K562 (cell line): Measurements from ENCODE around the gene GJC2. TPM values are rescaled to one million over a fixed set of nuclear protein-coding genes. Genes with fewer than 3 reads are reported as not detected.
A peak's percentile ranks its signal among the peaks of the same experiment; 100 is the strongest.

Source experiments
- ATAC-seq: fragments of 200-7000 bp; cut with Tn5 transposase; 3 replicates; pipeline ENCODE4 v1.9.1; 2020; ENCODE audit warnings: moderate library complexity
- BruUV-seq: library from RNA; stranded (reverse); fragments of 400-500 nt; replicated peaks from 2 replicates; lab custom pipeline; 2021; lab: Mats Ljungman, UMichigan
- CTCF ChIA-PET: fragments of 300-600 bp; formaldehyde crosslinking; extraction: SDS; loops from one replicate; lab custom pipeline; 2021; ENCODE audit warnings: low intra/inter-chr PET ratio; lab: Yijun Ruan, JAX
- POLR2A ChIA-PET: fragments of 300-600, 350-650 bp; sonication (Branson Sonifier 250); formaldehyde crosslinking; extraction: SDS; loops from one replicate; lab custom pipeline; 2021; ENCODE audit warnings: antibody characterized with exemption, inconsistent platforms; lab: Yijun Ruan, JAX
- DNase-seq, 4 experiments: peaks; one replicate each; pipeline versions ENCODE4 v3.0.0 to v3.0.0-alpha.2; 2011 to 2018; ENCODE audit warnings: low spot score in 3 of 4, mixed read lengths in 3 of 4; ENCODE audit errors: extremely low read depth in 1 of 4
- FAIRE-seq: peaks from 2 replicates; lab custom pipeline; 2011; peaks lifted over from hg19 to GRCh38; lab: Jason Lieb, UNC
- H2AFZ ChIP-seq: 2 replicates; pipeline ENCODE4 v1.6.0; 2011; ENCODE audit warnings: low read depth, low read length, control low read depth, inconsistent platforms
- H3K27ac ChIP-seq: fragments of 200-600 bp; 3 replicates; pipeline ENCODE4 v1.8.0; 2011; ENCODE audit warnings: low read depth, mild to moderate bottlenecking, control low read depth, inconsistent platforms, low read length, moderate library complexity, mixed read lengths; ENCODE audit errors: extremely low read depth
- H3K27me3 ChIP-seq, 2 experiments: fragments of 300-600 bp in 1 of 2; 2 replicates in 1 of 2; 3 replicates in 1 of 2; pipeline versions ENCODE4 v1.6.0 to v1.8.0; 2011; ENCODE audit warnings: inconsistent platforms in 2 of 2, low read length in 2 of 2, mild to moderate bottlenecking in 1 of 2, mixed read lengths in 1 of 2, moderate library complexity in 1 of 2; ENCODE audit not compliant: control insufficient read depth in 2 of 2, insufficient read depth in 2 of 2
- H3K36me3 ChIP-seq: fragments of 300-600 bp; 3 replicates; pipeline ENCODE4 v1.8.0; 2011; ENCODE audit warnings: mild to moderate bottlenecking, low read length, inconsistent platforms; ENCODE audit not compliant: control insufficient read depth, insufficient read depth
- H3K4me1 ChIP-seq, 2 experiments: fragments of 200-600 bp in 1 of 2; replicated peaks in 1 of 2; 2 replicates in 1 of 2; 3 replicates in 1 of 2; pipeline versions ENCODE4 v1.5.1 to v1.8.0; 2011; ENCODE audit warnings: inconsistent platforms in 2 of 2, low read length in 2 of 2, mild to moderate bottlenecking in 1 of 2, mixed read lengths in 1 of 2, moderate library complexity in 1 of 2; ENCODE audit not compliant: control insufficient read depth in 2 of 2, insufficient read depth in 2 of 2
- H3K4me2 ChIP-seq: 2 replicates; pipeline ENCODE4 v1.6.1; 2011; ENCODE audit warnings: low read length, control low read depth, inconsistent platforms, mixed read lengths; ENCODE audit not compliant: insufficient read depth
- H3K4me3 ChIP-seq: fragments of 200-600 bp; sonication (generic), shearing (Covaris generic); 2 replicates; pipeline ENCODE4 v1.5.1; 2016; ENCODE audit warnings: control low read depth, inconsistent platforms
- H3K79me2 ChIP-seq: fragments of 200-600 bp; 3 replicates; pipeline ENCODE4 v1.8.0; 2011; ENCODE audit warnings: low read length, inconsistent platforms; ENCODE audit not compliant: control insufficient read depth, insufficient read depth
- H3K9ac ChIP-seq, 2 experiments: 2 replicates each; pipeline versions ENCODE4 v1.6.0 to v1.6.1; 2011; ENCODE audit warnings: low read depth in 2 of 2, low read length in 2 of 2, control low read depth in 1 of 2, inconsistent platforms in 1 of 2, mild to moderate bottlenecking in 1 of 2, mixed read lengths in 1 of 2; ENCODE audit not compliant: insufficient read depth in 1 of 2
- H3K9me1 ChIP-seq: one replicate; pipeline ENCODE4 v1.6.0; 2011; ENCODE audit warnings: inconsistent platforms, mild to moderate bottlenecking, low read length, moderate library complexity; ENCODE audit not compliant: control insufficient read depth, insufficient read depth
- H3K9me3 ChIP-seq: replicated peaks from 2 replicates; pipeline ENCODE4 v1.5.1; 2011; ENCODE audit warnings: low read depth, low read length, inconsistent platforms; ENCODE audit not compliant: control insufficient read depth, insufficient read depth
- H4K20me1 ChIP-seq: replicated peaks from 2 replicates; pipeline ENCODE4 v1.6.1; 2011; ENCODE audit warnings: low read length, inconsistent platforms, mixed read lengths; ENCODE audit not compliant: control insufficient read depth, insufficient read depth
- CHD2 ChIP-seq: IDR thresholded peaks from 2 replicates; pipeline ENCODE4 v1.6.1; 2011; ENCODE audit warnings: low read depth, low read length
- FOXJ2 ChIP-seq: fragments of 200-800 bp; sonication (Bioruptor generic); IDR thresholded peaks from 2 replicates; pipeline ENCODE4 v1.6.1; 2016; ENCODE audit warnings: missing genetic modification characterization, missing compliant biosample characterization
- PCBP2 ChIP-seq: fragments of 200-400 bp; formaldehyde crosslinking; IDR thresholded peaks from 2 replicates; pipeline ENCODE4 v1.6.1; 2018; ENCODE audit warnings: low read length, low read depth, mild to moderate bottlenecking, moderate library complexity; ENCODE audit not compliant: poor library complexity, severe bottlenecking
- PHTF2 ChIP-seq: fragments of 250-450 bp; sonication (Bioruptor Pico); IDR thresholded peaks from 2 replicates; pipeline ENCODE4 v1.5.0; 2021; ENCODE audit warnings: mild to moderate bottlenecking
- RBM15 ChIP-seq: fragments of 200-400 bp; formaldehyde crosslinking; IDR thresholded peaks from 2 replicates; pipeline ENCODE4 v1.6.1; 2018; ENCODE audit warnings: mild to moderate bottlenecking, low read length, moderate library complexity; ENCODE audit not compliant: insufficient read depth
- ZNF696 ChIP-seq: fragments of 250-450 bp; sonication (Bioruptor Pico); conservative IDR thresholded peaks from 2 replicates; pipeline ENCODE4 v1.4.0; 2020; ENCODE audit warnings: mild to moderate bottlenecking, moderate library complexity
- WGBS: fragments of 100-300 bp; shearing (Covaris generic); methylation state at CpG from one replicate; pipeline ENCODE4 v1.1.6; 2016; ENCODE audit warnings: low coverage, mixed read lengths; ENCODE audit not compliant: insufficient coverage; ENCODE audit errors: missing lambda C conversion rate; 5-methylcytosine and 5-hydroxymethylcytosine counted together
- in situ Hi-C: fragments of 300-500 bp; cut with MboI; formaldehyde crosslinking; loops from 4 replicates; pipeline ENCODE4 v1.15.0; 2018; ENCODE audit warnings: inconsistent platforms, mixed read lengths
- intact Hi-C: fragments of 100-400 bp; cut with micrococcal nuclease; formaldehyde crosslinking; loops from 2 replicates; pipeline ENCODE4 v1.14.2; 2022
- polyA plus RNA-seq, 8 experiments: library from polyadenylated mRNA; depleted of rRNA in 4 of 8; stranded (reverse) in 5 of 8; unstranded in 3 of 8; fragments of >200 nt; fragmentation: Nextera tagmentation in 2 of 8; fragmentation: Illumina TruSeq in 1 of 8; extraction: Ambion mirVana in 2 of 8; extraction: Trizol in 1 of 8; gene quantifications; 2 replicates each; pipeline versions ENCODE4 v1.2.1 to v1.2.3, GENCODE V29; 2011 to 2014; ENCODE audit warnings: inconsistent platforms in 1 of 8, missing spikeins in 1 of 8
- total RNA-seq, 7 experiments: library from RNA; depleted of rRNA in 6 of 7; stranded (reverse); fragments of >200 nt in 6 of 7; fragmentation: Illumina TruSeq in 2 of 7; extraction: Trizol in 2 of 7; gene quantifications; 2 replicates each; pipeline versions ENCODE4 v1.2.1 to v1.2.3, GENCODE V29; 2011 to 2021; ENCODE audit warnings: low replicate concordance in 1 of 7
- TF ChIP-seq, protein P1 (sequence below): IDR thresholded peaks from 2 replicates; pipeline ENCODE4 v1.6.1; 2011; ENCODE audit warnings: borderline replicate concordance, low read depth, mild to moderate bottlenecking, moderate library complexity, low read length; ENCODE audit not compliant: insufficient read depth, poor library complexity, severe bottlenecking
- TF ChIP-seq, protein P2 (sequence below), 3 experiments: IDR thresholded peaks in 2 of 3; conservative IDR thresholded peaks in 1 of 3; 2 replicates each; pipeline ENCODE4 v1.5.1; 2011 to 2012; ENCODE audit warnings: low read length in 3 of 3, mild to moderate bottlenecking in 3 of 3, control low read depth in 2 of 3, improper control_type of control experiment in 1 of 3, inconsistent platforms in 1 of 3, low read depth in 1 of 3, mixed read lengths in 1 of 3, moderate library complexity in 1 of 3; ENCODE audit not compliant: insufficient read depth in 2 of 3
- TF ChIP-seq, protein P3 (sequence below): fragments of 250-450 bp; sonication (Bioruptor Pico); IDR thresholded peaks from 2 replicates; pipeline ENCODE4 v1.4.0; 2020; ENCODE audit warnings: mild to moderate bottlenecking, moderate library complexity, borderline replicate concordance

GJC2 gene
- total and polyA plus RNA-seq, 9 of the 15 experiments (the other 6 are each of a cell fraction or from before 2014, with no cell fraction given): 0.03 to 0.62 (median 0.11) TPM; not detected in 2

DNA sequence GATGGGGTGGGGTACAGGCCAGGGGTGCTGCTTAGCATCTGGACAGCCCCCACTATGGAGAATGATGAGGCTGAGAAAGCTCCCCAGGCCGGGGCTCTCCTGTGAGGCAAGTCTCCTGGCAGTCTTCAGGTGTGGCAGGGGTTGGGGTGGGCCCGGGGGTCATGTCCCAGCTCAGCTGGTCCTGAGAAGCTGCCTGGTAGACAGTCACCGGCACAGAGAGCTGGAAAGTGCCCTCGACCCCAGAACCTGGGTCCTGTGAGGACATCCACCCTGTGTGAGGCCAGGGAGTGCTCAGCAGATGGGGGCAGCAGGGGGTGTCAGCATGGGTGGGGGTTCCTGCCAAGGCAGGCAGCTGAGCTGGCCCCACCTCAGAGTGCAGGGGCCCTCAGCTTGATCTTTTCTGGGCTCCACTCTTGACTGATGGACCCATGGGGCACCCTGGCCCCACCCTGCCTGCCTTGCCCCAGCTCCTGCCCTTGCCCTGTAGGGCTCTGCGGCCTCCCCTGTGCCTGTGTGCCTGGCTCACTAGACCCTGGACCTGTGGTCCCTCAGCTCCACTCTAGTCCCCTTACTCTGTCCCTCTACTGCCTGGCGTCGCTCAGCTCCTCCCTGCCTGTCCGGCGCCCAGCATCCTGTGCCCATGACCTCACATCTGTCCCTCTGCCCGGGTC is 21.6 kb downstream of the GJC2 start:
- BruUV-seq: no TSS peak
- ATAC-seq: no peak
- Histone ChIP-seq H3K9ac (peak overlapping the region in 1 of 2 experiments; percentile 65; a peak in 1 of 4 replicates), H3K36me3 (peaks cover 10% of the 10 kb centered on the region; the same call in 2 of the 3 replicates), H3K4me1 (peaks cover 12 to 54% of the 10 kb centered on the region in 2 experiments; a peak in 4 of 5 replicates), H3K27me3 (no peaks in the 10 kb centered on the region), H4K20me1 (peaks cover 6% of the 10 kb centered on the region), H3K9me1 (no peaks in the 10 kb centered on the region), H3K79me2 (peaks cover 11% of the 10 kb centered on the region), H3K4me2 (no peak overlapping the region), H2AFZ (no peak overlapping the region), H3K27ac (no peak overlapping the region), H3K9me3 (no peaks in the 10 kb centered on the region), H3K4me3 (no peak overlapping the region)
- intact Hi-C loops (no loop called here), in situ Hi-C loops (no loop called here)
- 47% methylated on average over 10 of the region's 10 CpGs for WGBS
- ChIA-PET POLR2A (interaction anchor here (0.6 to 1.2 kb wide), 2 partner anchors 28 to 87 kb away, joined by 3 to 5 read pairs; no protein-coding TSS in a partner anchor), CTCF (no interaction called here)
- no peak for FAIRE-seq
- TF ChIP-seq, protein P1, sequence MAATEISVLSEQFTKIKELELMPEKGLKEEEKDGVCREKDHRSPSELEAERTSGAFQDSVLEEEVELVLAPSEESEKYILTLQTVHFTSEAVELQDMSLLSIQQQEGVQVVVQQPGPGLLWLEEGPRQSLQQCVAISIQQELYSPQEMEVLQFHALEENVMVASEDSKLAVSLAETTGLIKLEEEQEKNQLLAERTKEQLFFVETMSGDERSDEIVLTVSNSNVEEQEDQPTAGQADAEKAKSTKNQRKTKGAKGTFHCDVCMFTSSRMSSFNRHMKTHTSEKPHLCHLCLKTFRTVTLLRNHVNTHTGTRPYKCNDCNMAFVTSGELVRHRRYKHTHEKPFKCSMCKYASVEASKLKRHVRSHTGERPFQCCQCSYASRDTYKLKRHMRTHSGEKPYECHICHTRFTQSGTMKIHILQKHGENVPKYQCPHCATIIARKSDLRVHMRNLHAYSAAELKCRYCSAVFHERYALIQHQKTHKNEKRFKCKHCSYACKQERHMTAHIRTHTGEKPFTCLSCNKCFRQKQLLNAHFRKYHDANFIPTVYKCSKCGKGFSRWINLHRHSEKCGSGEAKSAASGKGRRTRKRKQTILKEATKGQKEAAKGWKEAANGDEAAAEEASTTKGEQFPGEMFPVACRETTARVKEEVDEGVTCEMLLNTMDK: no peak
- TF ChIP-seq PCBP2 (no peak), RBM15 (no peak), CHD2 (no peak), FOXJ2 (no peak), ZNF696 (CRISPR knock-in tag) (no peak), PHTF2 (CRISPR knock-in tag) (no peak)
- TF ChIP-seq, protein P2, sequence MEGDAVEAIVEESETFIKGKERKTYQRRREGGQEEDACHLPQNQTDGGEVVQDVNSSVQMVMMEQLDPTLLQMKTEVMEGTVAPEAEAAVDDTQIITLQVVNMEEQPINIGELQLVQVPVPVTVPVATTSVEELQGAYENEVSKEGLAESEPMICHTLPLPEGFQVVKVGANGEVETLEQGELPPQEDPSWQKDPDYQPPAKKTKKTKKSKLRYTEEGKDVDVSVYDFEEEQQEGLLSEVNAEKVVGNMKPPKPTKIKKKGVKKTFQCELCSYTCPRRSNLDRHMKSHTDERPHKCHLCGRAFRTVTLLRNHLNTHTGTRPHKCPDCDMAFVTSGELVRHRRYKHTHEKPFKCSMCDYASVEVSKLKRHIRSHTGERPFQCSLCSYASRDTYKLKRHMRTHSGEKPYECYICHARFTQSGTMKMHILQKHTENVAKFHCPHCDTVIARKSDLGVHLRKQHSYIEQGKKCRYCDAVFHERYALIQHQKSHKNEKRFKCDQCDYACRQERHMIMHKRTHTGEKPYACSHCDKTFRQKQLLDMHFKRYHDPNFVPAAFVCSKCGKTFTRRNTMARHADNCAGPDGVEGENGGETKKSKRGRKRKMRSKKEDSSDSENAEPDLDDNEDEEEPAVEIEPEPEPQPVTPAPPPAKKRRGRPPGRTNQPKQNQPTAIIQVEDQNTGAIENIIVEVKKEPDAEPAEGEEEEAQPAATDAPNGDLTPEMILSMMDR (IDR thresholded peaks at IDR 0.05 in 2 of 3, conservative IDR thresholded peaks at IDR 0.05 in 1 of 3; ENCODE audit: insufficient read depth in 2 of 3, low read depth in 1 of 3, low read length in 3 of 3): no peak
- TF ChIP-seq, protein P3, sequence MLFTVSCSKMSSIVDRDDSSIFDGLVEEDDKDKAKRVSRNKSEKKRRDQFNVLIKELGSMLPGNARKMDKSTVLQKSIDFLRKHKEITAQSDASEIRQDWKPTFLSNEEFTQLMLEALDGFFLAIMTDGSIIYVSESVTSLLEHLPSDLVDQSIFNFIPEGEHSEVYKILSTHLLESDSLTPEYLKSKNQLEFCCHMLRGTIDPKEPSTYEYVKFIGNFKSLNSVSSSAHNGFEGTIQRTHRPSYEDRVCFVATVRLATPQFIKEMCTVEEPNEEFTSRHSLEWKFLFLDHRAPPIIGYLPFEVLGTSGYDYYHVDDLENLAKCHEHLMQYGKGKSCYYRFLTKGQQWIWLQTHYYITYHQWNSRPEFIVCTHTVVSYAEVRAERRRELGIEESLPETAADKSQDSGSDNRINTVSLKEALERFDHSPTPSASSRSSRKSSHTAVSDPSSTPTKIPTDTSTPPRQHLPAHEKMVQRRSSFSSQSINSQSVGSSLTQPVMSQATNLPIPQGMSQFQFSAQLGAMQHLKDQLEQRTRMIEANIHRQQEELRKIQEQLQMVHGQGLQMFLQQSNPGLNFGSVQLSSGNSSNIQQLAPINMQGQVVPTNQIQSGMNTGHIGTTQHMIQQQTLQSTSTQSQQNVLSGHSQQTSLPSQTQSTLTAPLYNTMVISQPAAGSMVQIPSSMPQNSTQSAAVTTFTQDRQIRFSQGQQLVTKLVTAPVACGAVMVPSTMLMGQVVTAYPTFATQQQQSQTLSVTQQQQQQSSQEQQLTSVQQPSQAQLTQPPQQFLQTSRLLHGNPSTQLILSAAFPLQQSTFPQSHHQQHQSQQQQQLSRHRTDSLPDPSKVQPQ: no peak
- DNase-seq: no peak
